ENCODE data around the gene PBX4.

DNA sequence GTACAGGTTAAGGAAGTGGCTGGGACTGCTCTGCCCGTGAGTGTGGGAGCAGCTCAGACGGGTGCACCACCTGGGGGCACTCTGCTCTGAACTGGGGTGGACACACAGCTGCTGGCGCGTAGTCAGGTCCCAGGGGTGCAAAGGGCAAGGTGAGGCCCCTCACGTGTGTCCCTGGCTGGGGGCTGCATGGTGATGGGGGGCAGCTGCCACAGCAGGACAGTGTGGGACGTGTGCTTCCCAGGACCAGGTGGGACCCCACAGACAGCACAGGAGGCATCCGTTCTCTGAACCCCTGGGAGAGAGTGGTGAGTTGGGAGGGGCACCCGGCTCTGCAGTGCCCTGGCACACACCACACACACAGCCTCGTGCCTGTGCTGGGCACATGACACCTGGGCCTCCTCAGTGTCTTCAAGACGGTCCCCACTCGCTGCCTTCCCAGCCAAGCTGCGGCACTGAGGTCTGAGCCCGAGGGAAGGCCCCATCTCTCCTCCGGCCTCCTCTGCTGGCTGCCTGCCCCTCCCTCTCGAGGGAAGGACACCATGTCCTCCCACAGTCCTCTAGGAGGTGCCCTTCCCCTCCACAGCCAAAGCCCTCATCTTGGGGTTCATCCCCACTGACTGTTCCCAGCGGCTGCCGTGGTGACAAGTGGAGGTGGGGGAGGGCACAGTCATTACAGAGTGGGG is 55.7 kb downstream of the PBX4 start:
- TF ChIP-seq, protein P1, sequence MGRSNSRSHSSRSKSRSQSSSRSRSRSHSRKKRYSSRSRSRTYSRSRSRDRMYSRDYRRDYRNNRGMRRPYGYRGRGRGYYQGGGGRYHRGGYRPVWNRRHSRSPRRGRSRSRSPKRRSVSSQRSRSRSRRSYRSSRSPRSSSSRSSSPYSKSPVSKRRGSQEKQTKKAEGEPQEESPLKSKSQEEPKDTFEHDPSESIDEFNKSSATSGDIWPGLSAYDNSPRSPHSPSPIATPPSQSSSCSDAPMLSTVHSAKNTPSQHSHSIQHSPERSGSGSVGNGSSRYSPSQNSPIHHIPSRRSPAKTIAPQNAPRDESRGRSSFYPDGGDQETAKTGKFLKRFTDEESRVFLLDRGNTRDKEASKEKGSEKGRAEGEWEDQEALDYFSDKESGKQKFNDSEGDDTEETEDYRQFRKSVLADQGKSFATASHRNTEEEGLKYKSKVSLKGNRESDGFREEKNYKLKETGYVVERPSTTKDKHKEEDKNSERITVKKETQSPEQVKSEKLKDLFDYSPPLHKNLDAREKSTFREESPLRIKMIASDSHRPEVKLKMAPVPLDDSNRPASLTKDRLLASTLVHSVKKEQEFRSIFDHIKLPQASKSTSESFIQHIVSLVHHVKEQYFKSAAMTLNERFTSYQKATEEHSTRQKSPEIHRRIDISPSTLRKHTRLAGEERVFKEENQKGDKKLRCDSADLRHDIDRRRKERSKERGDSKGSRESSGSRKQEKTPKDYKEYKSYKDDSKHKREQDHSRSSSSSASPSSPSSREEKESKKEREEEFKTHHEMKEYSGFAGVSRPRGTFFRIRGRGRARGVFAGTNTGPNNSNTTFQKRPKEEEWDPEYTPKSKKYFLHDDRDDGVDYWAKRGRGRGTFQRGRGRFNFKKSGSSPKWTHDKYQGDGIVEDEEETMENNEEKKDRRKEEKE (IDR thresholded peaks at IDR 0.05): no peak
- TF ChIP-seq NFXL1 (IDR thresholded peaks at IDR 0.05; ENCODE audit: borderline replicate concordance): no peak
- TF ChIP-seq, protein P2, sequence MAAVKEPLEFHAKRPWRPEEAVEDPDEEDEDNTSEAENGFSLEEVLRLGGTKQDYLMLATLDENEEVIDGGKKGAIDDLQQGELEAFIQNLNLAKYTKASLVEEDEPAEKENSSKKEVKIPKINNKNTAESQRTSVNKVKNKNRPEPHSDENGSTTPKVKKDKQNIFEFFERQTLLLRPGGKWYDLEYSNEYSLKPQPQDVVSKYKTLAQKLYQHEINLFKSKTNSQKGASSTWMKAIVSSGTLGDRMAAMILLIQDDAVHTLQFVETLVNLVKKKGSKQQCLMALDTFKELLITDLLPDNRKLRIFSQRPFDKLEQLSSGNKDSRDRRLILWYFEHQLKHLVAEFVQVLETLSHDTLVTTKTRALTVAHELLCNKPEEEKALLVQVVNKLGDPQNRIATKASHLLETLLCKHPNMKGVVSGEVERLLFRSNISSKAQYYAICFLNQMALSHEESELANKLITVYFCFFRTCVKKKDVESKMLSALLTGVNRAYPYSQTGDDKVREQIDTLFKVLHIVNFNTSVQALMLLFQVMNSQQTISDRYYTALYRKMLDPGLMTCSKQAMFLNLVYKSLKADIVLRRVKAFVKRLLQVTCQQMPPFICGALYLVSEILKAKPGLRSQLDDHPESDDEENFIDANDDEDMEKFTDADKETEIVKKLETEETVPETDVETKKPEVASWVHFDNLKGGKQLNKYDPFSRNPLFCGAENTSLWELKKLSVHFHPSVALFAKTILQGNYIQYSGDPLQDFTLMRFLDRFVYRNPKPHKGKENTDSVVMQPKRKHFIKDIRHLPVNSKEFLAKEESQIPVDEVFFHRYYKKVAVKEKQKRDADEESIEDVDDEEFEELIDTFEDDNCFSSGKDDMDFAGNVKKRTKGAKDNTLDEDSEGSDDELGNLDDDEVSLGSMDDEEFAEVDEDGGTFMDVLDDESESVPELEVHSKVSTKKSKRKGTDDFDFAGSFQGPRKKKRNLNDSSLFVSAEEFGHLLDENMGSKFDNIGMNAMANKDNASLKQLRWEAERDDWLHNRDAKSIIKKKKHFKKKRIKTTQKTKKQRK (IDR thresholded peaks at IDR 0.05; ENCODE audit: low read depth, low read length): no peak
- TF ChIP-seq, protein P3, sequence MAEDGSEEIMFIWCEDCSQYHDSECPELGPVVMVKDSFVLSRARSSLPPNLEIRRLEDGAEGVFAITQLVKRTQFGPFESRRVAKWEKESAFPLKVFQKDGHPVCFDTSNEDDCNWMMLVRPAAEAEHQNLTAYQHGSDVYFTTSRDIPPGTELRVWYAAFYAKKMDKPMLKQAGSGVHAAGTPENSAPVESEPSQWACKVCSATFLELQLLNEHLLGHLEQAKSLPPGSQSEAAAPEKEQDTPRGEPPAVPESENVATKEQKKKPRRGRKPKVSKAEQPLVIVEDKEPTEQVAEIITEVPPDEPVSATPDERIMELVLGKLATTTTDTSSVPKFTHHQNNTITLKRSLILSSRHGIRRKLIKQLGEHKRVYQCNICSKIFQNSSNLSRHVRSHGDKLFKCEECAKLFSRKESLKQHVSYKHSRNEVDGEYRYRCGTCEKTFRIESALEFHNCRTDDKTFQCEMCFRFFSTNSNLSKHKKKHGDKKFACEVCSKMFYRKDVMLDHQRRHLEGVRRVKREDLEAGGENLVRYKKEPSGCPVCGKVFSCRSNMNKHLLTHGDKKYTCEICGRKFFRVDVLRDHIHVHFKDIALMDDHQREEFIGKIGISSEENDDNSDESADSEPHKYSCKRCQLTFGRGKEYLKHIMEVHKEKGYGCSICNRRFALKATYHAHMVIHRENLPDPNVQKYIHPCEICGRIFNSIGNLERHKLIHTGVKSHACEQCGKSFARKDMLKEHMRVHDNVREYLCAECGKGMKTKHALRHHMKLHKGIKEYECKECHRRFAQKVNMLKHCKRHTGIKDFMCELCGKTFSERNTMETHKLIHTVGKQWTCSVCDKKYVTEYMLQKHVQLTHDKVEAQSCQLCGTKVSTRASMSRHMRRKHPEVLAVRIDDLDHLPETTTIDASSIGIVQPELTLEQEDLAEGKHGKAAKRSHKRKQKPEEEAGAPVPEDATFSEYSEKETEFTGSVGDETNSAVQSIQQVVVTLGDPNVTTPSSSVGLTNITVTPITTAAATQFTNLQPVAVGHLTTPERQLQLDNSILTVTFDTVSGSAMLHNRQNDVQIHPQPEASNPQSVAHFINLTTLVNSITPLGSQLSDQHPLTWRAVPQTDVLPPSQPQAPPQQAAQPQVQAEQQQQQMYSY (CRISPR knock-in tag; IDR thresholded peaks at IDR 0.05): no peak
- TF ChIP-seq, protein P4, sequence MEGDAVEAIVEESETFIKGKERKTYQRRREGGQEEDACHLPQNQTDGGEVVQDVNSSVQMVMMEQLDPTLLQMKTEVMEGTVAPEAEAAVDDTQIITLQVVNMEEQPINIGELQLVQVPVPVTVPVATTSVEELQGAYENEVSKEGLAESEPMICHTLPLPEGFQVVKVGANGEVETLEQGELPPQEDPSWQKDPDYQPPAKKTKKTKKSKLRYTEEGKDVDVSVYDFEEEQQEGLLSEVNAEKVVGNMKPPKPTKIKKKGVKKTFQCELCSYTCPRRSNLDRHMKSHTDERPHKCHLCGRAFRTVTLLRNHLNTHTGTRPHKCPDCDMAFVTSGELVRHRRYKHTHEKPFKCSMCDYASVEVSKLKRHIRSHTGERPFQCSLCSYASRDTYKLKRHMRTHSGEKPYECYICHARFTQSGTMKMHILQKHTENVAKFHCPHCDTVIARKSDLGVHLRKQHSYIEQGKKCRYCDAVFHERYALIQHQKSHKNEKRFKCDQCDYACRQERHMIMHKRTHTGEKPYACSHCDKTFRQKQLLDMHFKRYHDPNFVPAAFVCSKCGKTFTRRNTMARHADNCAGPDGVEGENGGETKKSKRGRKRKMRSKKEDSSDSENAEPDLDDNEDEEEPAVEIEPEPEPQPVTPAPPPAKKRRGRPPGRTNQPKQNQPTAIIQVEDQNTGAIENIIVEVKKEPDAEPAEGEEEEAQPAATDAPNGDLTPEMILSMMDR (IDR thresholded peaks at IDR 0.05 in 2 of 3, conservative IDR thresholded peaks at IDR 0.05 in 1 of 3; ENCODE audit: control insufficient read depth in 2 of 3, extremely low read depth in 1 of 3, insufficient read depth in 1 of 3, low read depth in 3 of 3, low read length in 3 of 3): peak in 2 of 3 experiments; percentile 25 to 41; a peak in 2 of 6 replicates
- no peak for TF ChIP-seq SP1 (IDR thresholded peaks at IDR 0.05; ENCODE audit: low read depth, low read length)
- TF ChIP-seq, protein P5, sequence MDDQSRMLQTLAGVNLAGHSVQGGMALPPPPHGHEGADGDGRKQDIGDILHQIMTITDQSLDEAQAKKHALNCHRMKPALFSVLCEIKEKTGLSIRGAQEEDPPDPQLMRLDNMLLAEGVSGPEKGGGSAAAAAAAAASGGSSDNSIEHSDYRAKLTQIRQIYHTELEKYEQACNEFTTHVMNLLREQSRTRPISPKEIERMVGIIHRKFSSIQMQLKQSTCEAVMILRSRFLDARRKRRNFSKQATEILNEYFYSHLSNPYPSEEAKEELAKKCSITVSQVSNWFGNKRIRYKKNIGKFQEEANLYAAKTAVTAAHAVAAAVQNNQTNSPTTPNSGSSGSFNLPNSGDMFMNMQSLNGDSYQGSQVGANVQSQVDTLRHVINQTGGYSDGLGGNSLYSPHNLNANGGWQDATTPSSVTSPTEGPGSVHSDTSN (IDR thresholded peaks at IDR 0.05; ENCODE audit: insufficient replicate concordance, low read depth, low read length): no peak
- no peak for TF ChIP-seq CREM (IDR thresholded peaks at IDR 0.05; ENCODE audit: low read depth)
